CD4-positive, alpha-beta T cell treated with Interleukin-10 for 1 hour (primary cell): Measurements from ENCODE around the gene MYL4.
"Not testable (repeated sequence)": the region's sequence is repeated elsewhere in the genome, so short reads cannot be mapped to it uniquely, and the experiment has no call there.

Experiments
- DNase-seq: peaks from one replicate; pipeline ENCODE4 v3.0.0-alpha.2; 2020

Gene MYL4

GRCh38 chr17:47244697-47245096, 35.5 kb downstream of the MYL4 start:
- DNase-seq = no peak

GRCh38 chr17:47246120-47246519, 37.0 kb downstream of the MYL4 start:
- no peak for DNase-seq

GRCh38 chr17:47250855-47251254, 41.7 kb downstream of the MYL4 start:
- no peak for DNase-seq

- DNase-seq = no peak
Measured at GRCh38 chr17:47251421-47251940, 42.3 kb downstream of the MYL4 start.

DNA sequence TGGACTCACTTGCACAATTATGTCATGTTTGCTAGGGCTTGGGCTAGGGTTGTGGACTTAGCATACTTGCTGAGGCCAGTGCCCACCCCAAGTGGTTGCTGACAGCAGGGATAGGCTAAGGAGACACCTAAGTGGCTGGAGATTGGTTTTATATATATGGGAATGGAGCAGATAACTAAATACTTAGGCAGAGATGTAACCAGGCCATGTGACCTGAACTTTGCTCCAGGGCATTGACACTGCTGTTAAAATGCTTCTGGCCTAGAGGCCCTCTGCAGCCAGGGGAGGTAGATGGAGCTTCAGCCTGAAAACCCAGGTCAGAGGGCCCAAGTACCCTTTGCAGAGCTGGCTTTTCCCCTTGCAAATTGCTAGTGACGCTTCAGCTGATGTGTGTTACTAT, 43.1 kb downstream of the MYL4 start:
- DNase-seq = no peak

- DNase-seq = no peak
Measured at GRCh38 chr17:47252766-47253512, 43.8 kb downstream of the MYL4 start.

DNA sequence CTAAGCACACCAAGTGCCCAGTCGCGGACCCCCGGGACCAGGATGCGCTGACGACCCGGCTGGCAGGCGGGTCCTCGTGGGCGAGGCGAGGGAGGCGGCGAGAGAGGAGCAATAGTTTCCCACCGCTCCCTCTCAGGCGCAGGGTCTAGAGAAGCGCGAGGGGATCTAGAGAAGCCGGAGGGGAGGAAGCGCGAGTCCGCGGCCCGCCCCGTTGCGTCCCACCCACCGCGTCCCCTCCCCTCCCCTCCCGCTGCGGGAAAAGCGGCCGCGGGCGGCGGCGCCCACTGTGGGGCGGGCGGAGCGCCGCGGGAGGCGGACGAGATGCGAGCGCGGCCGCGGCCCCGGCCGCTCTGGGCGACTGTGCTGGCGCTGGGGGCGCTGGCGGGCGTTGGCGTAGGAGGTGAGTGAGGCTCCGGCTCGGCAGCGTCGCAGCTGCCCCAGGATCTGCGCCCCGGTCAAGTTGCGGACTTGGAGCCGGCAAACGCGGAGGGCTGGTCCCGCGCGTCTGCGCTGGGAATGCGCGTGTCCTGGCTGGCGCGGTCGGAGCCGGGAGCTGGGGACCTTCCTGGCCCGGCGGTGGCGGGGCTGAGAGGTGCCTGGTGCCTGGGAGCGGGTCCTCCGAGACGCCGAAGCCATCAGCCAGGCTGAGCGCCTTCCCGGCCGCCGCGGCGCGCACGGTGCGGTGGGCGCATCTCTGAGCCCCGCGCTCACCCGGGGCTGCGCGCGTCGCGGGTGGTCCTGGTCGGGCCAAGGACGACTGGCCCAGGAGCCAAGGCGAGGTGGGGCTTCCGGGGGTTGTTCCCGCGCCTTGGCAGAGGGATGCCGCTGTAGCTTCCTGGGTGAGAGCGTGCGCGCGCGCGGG, 44.6 kb downstream of the MYL4 start, which contains the start of gene ITGB3:
ITGB3 (plus strand) TSS at position 287 of the 862 bp plus-strand sequence; CDS start at position 322, 35 bp downstream.
- DNase-seq = peak; percentile 57

GRCh38 chr17:47254403-47254943, 45.3 kb downstream of the MYL4 start:
- no peak for DNase-seq

DNA sequence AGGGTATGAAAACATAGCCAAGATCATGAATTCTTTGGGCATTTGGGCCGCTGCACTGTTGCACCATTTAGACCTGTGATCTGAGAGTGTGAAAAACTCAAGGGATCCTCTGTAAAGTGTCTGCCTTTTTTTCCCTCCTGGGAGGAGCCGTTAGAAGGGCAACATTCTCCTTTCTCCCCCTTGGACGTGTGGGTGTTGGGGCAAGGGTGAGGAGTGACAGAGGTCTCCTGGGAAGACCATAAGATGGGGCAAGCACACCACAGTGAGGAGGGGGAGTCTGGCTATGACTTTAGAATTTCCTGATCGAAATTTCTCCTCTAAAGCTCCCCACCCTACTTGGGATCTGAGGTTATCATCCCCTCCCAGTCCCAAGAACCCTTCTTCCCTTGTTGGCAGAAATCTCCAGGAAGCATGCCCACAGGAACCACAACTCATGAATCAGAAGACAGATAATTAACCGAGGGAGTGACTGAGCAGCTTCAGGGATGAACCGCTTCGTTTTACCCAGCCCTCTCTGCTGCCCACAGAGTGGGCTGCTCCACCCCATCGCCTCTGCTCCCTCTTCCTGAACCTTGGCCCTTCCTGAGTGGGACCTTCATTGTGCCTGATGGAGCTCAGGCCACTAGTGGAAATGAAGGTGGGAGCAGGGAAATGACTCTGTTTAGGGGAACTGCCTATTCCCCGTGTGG, 48.6 kb downstream of the MYL4 start:
- no peak for DNase-seq

- DNase-seq = no peak
Measured at GRCh38 chr17:47262586-47262985, 53.4 kb downstream of the MYL4 start.

DNA sequence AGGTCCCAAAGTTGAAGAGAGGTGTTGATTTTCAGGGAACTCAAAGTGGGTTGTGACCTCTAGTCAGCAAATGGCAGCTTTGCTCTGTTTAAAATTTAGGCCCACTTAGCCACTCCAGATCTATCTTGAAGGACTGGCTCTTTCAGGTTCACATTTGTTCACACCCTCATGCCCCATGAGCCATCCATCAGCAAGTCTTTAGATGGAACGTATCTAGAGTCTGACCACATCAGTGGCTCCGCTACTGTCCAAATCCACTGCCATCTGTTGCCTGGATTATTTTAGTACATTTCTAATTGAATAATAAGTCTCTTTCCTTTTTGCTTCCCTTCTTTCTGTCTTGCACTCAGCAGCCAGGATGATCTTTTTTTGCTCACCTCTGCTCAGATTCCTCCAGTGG, 55.0 kb downstream of the MYL4 start:
- no peak for DNase-seq

DNA sequence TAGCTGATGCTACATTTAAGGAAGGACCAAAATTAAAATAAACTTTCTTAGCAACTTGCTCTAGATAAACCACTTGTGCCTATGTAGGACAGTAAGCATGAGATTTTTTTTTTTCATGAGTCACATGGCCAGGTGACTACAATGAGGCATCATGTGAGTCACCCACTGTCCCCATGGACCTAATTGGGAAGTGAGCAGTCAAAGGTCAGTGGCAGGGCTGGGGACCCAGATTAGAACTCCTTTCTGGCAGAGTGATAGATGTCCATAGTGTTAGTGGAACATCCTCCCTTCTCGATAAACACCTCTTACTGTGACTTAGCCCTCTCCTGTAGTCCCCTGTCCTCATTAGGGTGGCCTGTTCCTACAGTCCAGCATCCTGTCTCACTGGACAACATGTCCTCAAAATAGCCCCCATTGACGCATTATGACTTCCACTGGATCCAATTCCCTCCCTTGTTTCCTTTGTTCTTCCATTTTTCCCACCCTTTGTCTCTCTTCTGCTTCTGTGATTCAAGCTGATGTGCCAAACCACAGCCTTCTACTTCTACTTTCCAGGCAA, 56.9 kb downstream of the MYL4 start:
- DNase-seq = no peak

DNA sequence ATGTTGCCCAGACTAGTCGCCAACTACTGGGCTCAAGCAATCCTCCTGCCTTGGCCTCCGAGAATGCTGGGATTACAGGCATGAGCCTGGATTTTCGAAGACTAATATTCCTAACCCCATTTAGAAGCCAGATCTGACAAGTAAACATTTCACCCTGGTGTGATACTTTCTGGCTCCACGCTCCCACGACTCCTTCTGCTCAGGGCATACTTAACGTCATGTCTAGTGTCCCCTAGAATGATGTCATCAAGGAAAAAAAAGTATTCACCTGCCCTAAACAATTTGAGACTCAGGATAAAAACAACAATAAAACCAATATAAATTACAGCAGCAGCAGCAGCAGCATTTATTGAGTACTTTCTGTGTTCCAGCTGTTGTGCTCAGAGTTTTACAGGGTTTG, 57.6 kb downstream of the MYL4 start:
- DNase-seq = no peak

GRCh38 chr17:47267354-47267828, 58.2 kb downstream of the MYL4 start:
- no peak for DNase-seq

- DNase-seq = not testable (repeated sequence)
Measured at GRCh38 chr17:47268964-47269363, 59.8 kb downstream of the MYL4 start.

GRCh38 chr17:47269561-47270280, 60.6 kb downstream of the MYL4 start:
- not testable (repeated sequence) for DNase-seq

GRCh38 chr17:47270946-47271705, 62.0 kb downstream of the MYL4 start:
- DNase-seq = no peak

DNA sequence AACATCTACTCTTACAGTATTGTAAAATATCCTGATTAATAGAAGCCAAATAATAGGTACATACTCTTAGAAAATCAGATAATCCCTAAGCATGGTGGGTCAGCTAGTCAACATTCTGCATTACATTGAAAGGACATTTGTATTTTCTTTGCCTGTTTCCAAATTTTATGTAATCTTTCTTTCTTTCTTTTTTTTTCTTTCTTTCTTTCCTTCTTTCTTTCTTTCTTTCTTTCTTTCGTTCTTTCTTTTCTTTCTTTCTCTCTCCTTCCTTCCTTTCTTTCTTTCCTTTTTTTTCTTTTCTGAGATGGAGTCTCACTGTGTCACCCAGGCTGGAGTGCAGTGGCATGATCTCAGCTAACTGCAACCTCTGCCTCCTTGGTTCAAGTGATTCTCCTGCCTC, 63.3 kb downstream of the MYL4 start:
- no peak for DNase-seq

- no peak for DNase-seq
Measured at GRCh38 chr17:47273245-47273644, 64.1 kb downstream of the MYL4 start.
